NB4 (cell line): ENCODE measurements around the gene RGS6.

Experiments
- POLR2A ChIP-seq: IDR thresholded peaks from 2 replicates; pipeline ENCODE4 v1.6.1; 2011; ENCODE audit warnings: mild to moderate bottlenecking; ENCODE audit not compliant: insufficient read length; ENCODE audit errors: extremely low read depth
- TF ChIP-seq, protein P1 (sequence below): IDR thresholded peaks from one replicate; pipeline ENCODE4 v1.5.1; 2012; ENCODE audit warnings: low read depth, low read length

DNA sequence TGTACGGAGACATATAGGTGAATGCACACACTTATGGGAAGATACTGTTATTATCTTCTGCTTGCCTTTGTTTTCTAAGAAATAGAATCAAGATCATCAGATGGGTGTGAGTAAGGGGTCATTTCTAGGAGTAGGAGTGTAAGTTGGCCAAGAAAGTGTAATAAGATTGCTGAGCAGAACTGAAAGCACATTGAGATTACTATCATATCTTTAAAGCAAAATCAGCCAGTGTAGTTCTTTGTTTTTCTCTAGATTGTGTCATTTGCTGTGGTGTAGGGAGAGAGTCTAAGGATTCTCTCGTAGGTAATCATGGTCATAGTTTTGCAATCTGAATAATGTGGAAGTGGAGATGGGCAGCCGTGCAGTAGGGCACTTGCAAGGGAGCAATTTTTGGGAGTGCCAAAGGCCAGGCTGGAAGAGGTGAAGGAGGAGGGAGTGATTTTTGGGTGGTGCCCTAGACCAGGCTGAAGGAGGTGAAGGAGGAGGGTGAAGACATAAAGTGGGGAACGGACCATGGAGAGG is 131.6 kb downstream of the RGS6 start:
- no peak for TF ChIP-seq POLR2A
- TF ChIP-seq, protein P1, sequence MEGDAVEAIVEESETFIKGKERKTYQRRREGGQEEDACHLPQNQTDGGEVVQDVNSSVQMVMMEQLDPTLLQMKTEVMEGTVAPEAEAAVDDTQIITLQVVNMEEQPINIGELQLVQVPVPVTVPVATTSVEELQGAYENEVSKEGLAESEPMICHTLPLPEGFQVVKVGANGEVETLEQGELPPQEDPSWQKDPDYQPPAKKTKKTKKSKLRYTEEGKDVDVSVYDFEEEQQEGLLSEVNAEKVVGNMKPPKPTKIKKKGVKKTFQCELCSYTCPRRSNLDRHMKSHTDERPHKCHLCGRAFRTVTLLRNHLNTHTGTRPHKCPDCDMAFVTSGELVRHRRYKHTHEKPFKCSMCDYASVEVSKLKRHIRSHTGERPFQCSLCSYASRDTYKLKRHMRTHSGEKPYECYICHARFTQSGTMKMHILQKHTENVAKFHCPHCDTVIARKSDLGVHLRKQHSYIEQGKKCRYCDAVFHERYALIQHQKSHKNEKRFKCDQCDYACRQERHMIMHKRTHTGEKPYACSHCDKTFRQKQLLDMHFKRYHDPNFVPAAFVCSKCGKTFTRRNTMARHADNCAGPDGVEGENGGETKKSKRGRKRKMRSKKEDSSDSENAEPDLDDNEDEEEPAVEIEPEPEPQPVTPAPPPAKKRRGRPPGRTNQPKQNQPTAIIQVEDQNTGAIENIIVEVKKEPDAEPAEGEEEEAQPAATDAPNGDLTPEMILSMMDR: no peak
